ENCODE measurements around the gene NRCAM. TPM values are rescaled to one million over a fixed set of nuclear protein-coding genes. Genes with fewer than 3 reads are reported as not detected.

The NRCAM gene
- total RNA-seq, 1 experiment from 2014 or later, result 1.1 TPM

GRCh38 chr7:108158776-108159175 lies 297.5 kb downstream of the NRCAM start:
- Mint-ChIP-seq H3K9me3 (ENCODE audit: unreplicated experiment) (peaks cover 6% of the 10 kb centered on the region), H3K4me1 (ENCODE audit: insufficient read depth, unreplicated experiment) (peaks cover 10% of the 10 kb centered on the region), H3K27me3 (ENCODE audit: insufficient read depth, unreplicated experiment) (no peaks in the 10 kb centered on the region), H3K4me3 (ENCODE audit: unreplicated experiment) (no peak overlapping the region), H3K27ac (ENCODE audit: low read depth, unreplicated experiment) (no peak overlapping the region), H3K36me3 (ENCODE audit: insufficient read depth, unreplicated experiment) (no peaks in the 10 kb centered on the region)
- POLR2A ChIA-PET, result interaction anchor here (0.7 to 2.2 kb wide), 6 partner anchors 12 to 367 kb away, joined by 3 to 9 read pairs (median 6); partner anchors contain the start of gene PNPLA8
- no TSS peak for BruUV-seq (replicated peaks)
- CTCF ChIA-PET, result interaction anchor here (0.5 to 1.5 kb wide), 4 partner anchors 12 to 1322 kb away, joined by 3 to 4 read pairs (median 4); no protein-coding TSS in a partner anchor
- peak; percentile 49 for DNase-seq (ENCODE audit: unreplicated experiment)
- TF ChIP-seq CTCF (IDR thresholded peaks at IDR 0.05; ENCODE audit: unreplicated experiment), result no peak
- intact Hi-C loops (cut with micrococcal nuclease), result no loop called here

- no TSS peak for BruUV-seq (replicated peaks)
- DNase-seq (ENCODE audit: unreplicated experiment), result peak; percentile 54
- no peak overlapping the region for H3K4me3 Mint-ChIP-seq (ENCODE audit: unreplicated experiment)
- intact Hi-C loops (cut with micrococcal nuclease), result no loop called here
- CTCF ChIA-PET, result interaction anchor here (0.9 to 1.5 kb wide), 3 partner anchors 9 to 12 kb away, joined by 4 read pairs; no protein-coding TSS in a partner anchor
- H3K4me1 Mint-ChIP-seq (ENCODE audit: insufficient read depth, unreplicated experiment), result peaks cover 10% of the 10 kb centered on the region
- no peak for TF ChIP-seq CTCF (IDR thresholded peaks at IDR 0.05; ENCODE audit: unreplicated experiment)
- H3K36me3 Mint-ChIP-seq (ENCODE audit: insufficient read depth, unreplicated experiment), result no peaks in the 10 kb centered on the region
- no peak overlapping the region for H3K27ac Mint-ChIP-seq (ENCODE audit: low read depth, unreplicated experiment)
- no peaks in the 10 kb centered on the region for H3K27me3 Mint-ChIP-seq (ENCODE audit: insufficient read depth, unreplicated experiment)
- no peaks in the 10 kb centered on the region for H3K9me3 Mint-ChIP-seq (ENCODE audit: unreplicated experiment)
- POLR2A ChIA-PET, result interaction anchor here (0.6 to 2.2 kb wide), 13 partner anchors 10 to 368 kb away, joined by 3 to 9 read pairs (median 3); partner anchors contain the start of gene PNPLA8
These were observed 298.5 kb downstream of the NRCAM start for GRCh38 chr7:108157606-108158335.

GRCh38 chr7:108156897-108157605 lies 299.2 kb downstream of the NRCAM start:
- Mint-ChIP-seq H3K4me1 (ENCODE audit: insufficient read depth, unreplicated experiment) (peaks cover 10% of the 10 kb centered on the region), H3K27ac (ENCODE audit: low read depth, unreplicated experiment) (no peak overlapping the region), H3K4me3 (ENCODE audit: unreplicated experiment) (no peak overlapping the region), H3K36me3 (ENCODE audit: insufficient read depth, unreplicated experiment) (no peaks in the 10 kb centered on the region), H3K27me3 (ENCODE audit: insufficient read depth, unreplicated experiment) (no peaks in the 10 kb centered on the region), H3K9me3 (ENCODE audit: unreplicated experiment) (no peaks in the 10 kb centered on the region)
- BruUV-seq (replicated peaks), result no TSS peak
- intact Hi-C loops (cut with micrococcal nuclease), result no loop called here
- DNase-seq (ENCODE audit: unreplicated experiment), result no peak
- CTCF ChIA-PET, result interaction anchor here (0.6 to 1.4 kb wide), 4 partner anchors 9 to 47 kb away, joined by 3 to 4 read pairs (median 4); no protein-coding TSS in a partner anchor
- TF ChIP-seq CTCF (IDR thresholded peaks at IDR 0.05; ENCODE audit: unreplicated experiment), result no peak
- POLR2A ChIA-PET, result interaction anchor here (0.6 to 2.2 kb wide), 13 partner anchors 9 to 368 kb away, joined by 3 to 9 read pairs (median 3); partner anchors contain the start of genes DLD and PNPLA8

GRCh38 chr7:108152198-108152597 lies 304.0 kb downstream of the NRCAM start:
- DNase-seq (ENCODE audit: unreplicated experiment), result no peak
- CTCF ChIA-PET, result no interaction called here
- intact Hi-C loops (cut with micrococcal nuclease), result no loop called here
- POLR2A ChIA-PET, result no interaction called here
- H3K27ac Mint-ChIP-seq (ENCODE audit: low read depth, unreplicated experiment), result no peak overlapping the region
- TF ChIP-seq CTCF (IDR thresholded peaks at IDR 0.05; ENCODE audit: unreplicated experiment), result no peak
- no peaks in the 10 kb centered on the region for H3K36me3 Mint-ChIP-seq (ENCODE audit: insufficient read depth, unreplicated experiment)
- no peak overlapping the region for H3K4me3 Mint-ChIP-seq (ENCODE audit: unreplicated experiment)
- no TSS peak for BruUV-seq (replicated peaks)
- no peaks in the 10 kb centered on the region for H3K4me1 Mint-ChIP-seq (ENCODE audit: insufficient read depth, unreplicated experiment)
- no peaks in the 10 kb centered on the region for H3K9me3 Mint-ChIP-seq (ENCODE audit: unreplicated experiment)
- no peaks in the 10 kb centered on the region for H3K27me3 Mint-ChIP-seq (ENCODE audit: insufficient read depth, unreplicated experiment)

Measured in MCF 10A (cell line).